Fibroblast of lung (primary cell): ENCODE measurements around the gene CDC42EP3.

ENCODE experiments used
- EZH2 ChIP-seq: IDR thresholded peaks from 2 replicates; pipeline ENCODE4 v1.5.1; 2012; ENCODE audit warnings: low read length, control low read depth, mild to moderate bottlenecking; ENCODE audit errors: missing control alignments
- TF ChIP-seq, protein P1 (sequence below), 2 donors: IDR thresholded peaks in 1 of 2; conservative IDR thresholded peaks in 1 of 2; 1 replicate in 1 of 2; 2 replicates in 1 of 2; pipeline ENCODE4 v1.5.1; 2011 to 2012; ENCODE audit warnings: low read length in 2 of 2, control low read depth in 1 of 2, inconsistent platforms in 1 of 2, low read depth in 1 of 2, mild to moderate bottlenecking in 1 of 2

DNA sequence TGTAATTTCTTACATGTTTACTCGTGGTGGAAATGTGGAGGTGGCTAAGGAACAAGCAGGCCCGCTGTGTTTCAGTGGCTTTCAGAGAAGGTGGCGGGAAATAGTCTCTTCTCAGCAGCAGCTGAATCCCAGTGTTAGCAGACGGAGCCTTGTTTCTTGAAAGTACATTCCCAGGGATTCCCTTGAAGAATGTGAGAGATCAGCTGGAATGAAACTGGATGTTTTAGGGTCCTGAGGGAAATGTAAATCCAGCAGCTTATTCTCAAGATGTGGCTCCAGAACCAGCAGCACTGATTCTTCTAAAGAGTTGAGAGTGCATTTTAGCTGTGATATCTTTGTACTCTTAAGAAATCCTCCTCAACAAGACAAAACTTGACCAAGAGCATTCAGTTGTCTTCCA, 59.1 kb downstream of the CDC42EP3 start:
- TF ChIP-seq, protein P1, sequence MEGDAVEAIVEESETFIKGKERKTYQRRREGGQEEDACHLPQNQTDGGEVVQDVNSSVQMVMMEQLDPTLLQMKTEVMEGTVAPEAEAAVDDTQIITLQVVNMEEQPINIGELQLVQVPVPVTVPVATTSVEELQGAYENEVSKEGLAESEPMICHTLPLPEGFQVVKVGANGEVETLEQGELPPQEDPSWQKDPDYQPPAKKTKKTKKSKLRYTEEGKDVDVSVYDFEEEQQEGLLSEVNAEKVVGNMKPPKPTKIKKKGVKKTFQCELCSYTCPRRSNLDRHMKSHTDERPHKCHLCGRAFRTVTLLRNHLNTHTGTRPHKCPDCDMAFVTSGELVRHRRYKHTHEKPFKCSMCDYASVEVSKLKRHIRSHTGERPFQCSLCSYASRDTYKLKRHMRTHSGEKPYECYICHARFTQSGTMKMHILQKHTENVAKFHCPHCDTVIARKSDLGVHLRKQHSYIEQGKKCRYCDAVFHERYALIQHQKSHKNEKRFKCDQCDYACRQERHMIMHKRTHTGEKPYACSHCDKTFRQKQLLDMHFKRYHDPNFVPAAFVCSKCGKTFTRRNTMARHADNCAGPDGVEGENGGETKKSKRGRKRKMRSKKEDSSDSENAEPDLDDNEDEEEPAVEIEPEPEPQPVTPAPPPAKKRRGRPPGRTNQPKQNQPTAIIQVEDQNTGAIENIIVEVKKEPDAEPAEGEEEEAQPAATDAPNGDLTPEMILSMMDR (conservative IDR thresholded peaks at IDR 0.05 in 1 of 2, IDR thresholded peaks at IDR 0.05 in 1 of 2; ENCODE audit: low read depth in 1 of 2, low read length in 2 of 2): no peak
- TF ChIP-seq EZH2: no peak
